GM20431 (cell line): ENCODE measurements around the gene SH3GL2.

Experiments
- in situ Hi-C: fragments of 300-500 bp; cut with MseI, MboI; formaldehyde crosslinking; loops from one replicate; pipeline ENCODE4 v1.15.0; 2020; ENCODE audit warnings: low sequenced_read_pairs; ENCODE audit not compliant: unreplicated experiment

Gene SH3GL2

GRCh38 chr9:17793713-17794622 lies 215.1 kb downstream of the SH3GL2 start:
- in situ Hi-C loops = loop anchor here (25.0 kb wide), 1 partner anchor 257 kb away; no protein-coding TSS in a partner anchor

GRCh38 chr9:17795744-17796143 lies 216.9 kb downstream of the SH3GL2 start:
- in situ Hi-C loops = loop anchor here (25.0 kb wide), 1 partner anchor 258 kb away; no protein-coding TSS in a partner anchor

- in situ Hi-C loops = loop anchor here (25.0 kb wide), 1 partner anchor 262 kb away; no protein-coding TSS in a partner anchor
Observed at GRCh38 chr9:17799369-17799768, 220.5 kb downstream of the SH3GL2 start.

GRCh38 chr9:17800418-17800817 lies 221.6 kb downstream of the SH3GL2 start:
- in situ Hi-C loops = loop anchor here (10.0 to 25.0 kb wide), 2 partner anchors 262 to 404 kb away; no protein-coding TSS in a partner anchor

GRCh38 chr9:17802249-17802857 lies 223.5 kb downstream of the SH3GL2 start:
- in situ Hi-C loops = loop anchor here (10.0 to 25.0 kb wide), 2 partner anchors 260 to 402 kb away; no protein-coding TSS in a partner anchor

GRCh38 chr9:17807613-17808282 lies 228.9 kb downstream of the SH3GL2 start:
- in situ Hi-C loops = loop anchor here (10.0 to 25.0 kb wide), 2 partner anchors 255 to 397 kb away; no protein-coding TSS in a partner anchor

- in situ Hi-C loops = loop anchor here (25.0 kb wide), 1 partner anchor 252 kb away; no protein-coding TSS in a partner anchor
Observed at GRCh38 chr9:17810317-17810716, 231.5 kb downstream of the SH3GL2 start.

GRCh38 chr9:17810728-17811571 lies 232.1 kb downstream of the SH3GL2 start:
- in situ Hi-C loops = loop anchor here (25.0 kb wide), 1 partner anchor 251 kb away; no protein-coding TSS in a partner anchor

- in situ Hi-C loops = loop anchor here (25.0 kb wide), 1 partner anchor 249 kb away; no protein-coding TSS in a partner anchor
Observed at GRCh38 chr9:17813798-17814197, 234.9 kb downstream of the SH3GL2 start.

- in situ Hi-C loops = loop anchor here (25.0 kb wide), 1 partner anchor 246 kb away; no protein-coding TSS in a partner anchor
Observed at GRCh38 chr9:17816431-17817027, 237.7 kb downstream of the SH3GL2 start.

GRCh38 chr9:17824191-17824590 lies 245.3 kb downstream of the SH3GL2 start:
- in situ Hi-C loops = loop anchor here (25.0 kb wide), 1 partner anchor 238 kb away; no protein-coding TSS in a partner anchor

- in situ Hi-C loops = loop anchor here (25.0 kb wide), 1 partner anchor 238 kb away; no protein-coding TSS in a partner anchor
Observed at GRCh38 chr9:17824616-17825264, 245.9 kb downstream of the SH3GL2 start.

- in situ Hi-C loops = no loop called here
Observed at GRCh38 chr9:17825265-17825659, 246.4 kb downstream of the SH3GL2 start.

- in situ Hi-C loops = no loop called here
Observed at GRCh38 chr9:17829064-17829463, 250.2 kb downstream of the SH3GL2 start.

- in situ Hi-C loops = no loop called here
Observed at GRCh38 chr9:17829812-17830385, 251.0 kb downstream of the SH3GL2 start.

GRCh38 chr9:17832812-17833211 lies 253.9 kb downstream of the SH3GL2 start:
- in situ Hi-C loops = no loop called here

- in situ Hi-C loops = no loop called here
Observed at GRCh38 chr9:17833846-17834245, 255.0 kb downstream of the SH3GL2 start.

GRCh38 chr9:17837965-17838364 lies 259.1 kb downstream of the SH3GL2 start:
- in situ Hi-C loops = no loop called here
